H1 (cell line): ENCODE data around the gene ASIC2. TPM values are rescaled to one million over a fixed set of nuclear protein-coding genes. Genes with fewer than 3 reads are reported as not detected.

Source experiments
- CTCF ChIA-PET: fragments of 300-600 bp; sonication (Branson Sonifier 250); formaldehyde crosslinking; loops from one replicate; lab custom pipeline; 2021; ENCODE audit not compliant: partially characterized antibody; lab: Charles Lee
- POLR2A ChIA-PET: fragments of 300-600 bp; sonication (Branson Sonifier 250); formaldehyde crosslinking; loops from one replicate; lab custom pipeline; 2021; ENCODE audit warnings: inconsistent platforms; ENCODE audit not compliant: partially characterized antibody; lab: Charles Lee
- DNase-seq, 2 experiments: peaks; one replicate each; pipeline versions ENCODE4 v3.0.0 to v3.0.0-alpha.2; 2010 to 2022; ENCODE audit warnings: low spot score in 2 of 2, low read depth in 1 of 2, mixed read lengths in 1 of 2
- FAIRE-seq: peaks from 2 replicates; lab custom pipeline; 2011; peaks lifted over from hg19 to GRCh38; lab: Jason Lieb, UNC
- H2AFZ ChIP-seq: 2 replicates; pipeline ENCODE4 v1.8.1; 2012; ENCODE audit warnings: low read length, inconsistent platforms
- H2AK5ac ChIP-seq: 2 replicates; pipeline ENCODE4 v1.6.1; 2013; ENCODE audit warnings: low read depth, low read length
- H2BK120ac ChIP-seq: replicated peaks from 2 replicates; pipeline ENCODE3; 2013; ENCODE audit warnings: low read depth, low read length, inconsistent platforms
- H2BK12ac ChIP-seq: 2 replicates; pipeline ENCODE4 v1.6.1; 2013; ENCODE audit warnings: low read depth, low read length
- H2BK15ac ChIP-seq: 2 replicates; pipeline ENCODE4 v1.6.1; 2013; ENCODE audit warnings: low read length
- H2BK20ac ChIP-seq: 2 replicates; pipeline ENCODE4 v1.6.1; 2013; ENCODE audit warnings: low read length
- H2BK5ac ChIP-seq: 2 replicates; pipeline ENCODE4 v1.6.1; 2013; ENCODE audit warnings: low read depth, low read length
- H3K14ac ChIP-seq: 2 replicates; pipeline ENCODE4 v1.6.1; 2013; ENCODE audit warnings: inconsistent platforms; ENCODE audit not compliant: insufficient read length
- H3K18ac ChIP-seq: 2 replicates; pipeline ENCODE4 v1.6.1; 2013; ENCODE audit warnings: low read length; ENCODE audit errors: extremely low read depth
- H3K23ac ChIP-seq: 2 replicates; pipeline ENCODE4 v1.6.1; 2013; ENCODE audit warnings: inconsistent platforms; ENCODE audit not compliant: insufficient read length
- H3K23me2 ChIP-seq: 2 replicates; pipeline ENCODE4 v1.6.1; 2013; ENCODE audit warnings: low read depth, low read length
- H3K27ac ChIP-seq: 2 replicates; pipeline ENCODE4 v1.6.1; 2011; ENCODE audit warnings: low read depth, low read length, inconsistent platforms
- H3K27me3 ChIP-seq, 4 experiments: replicated peaks in 1 of 4; 1 replicate in 1 of 4; 2 replicates in 3 of 4; pipeline versions ENCODE4 v1.6.1 to v1.8.1; 2011 to 2013; ENCODE audit warnings: low read length in 3 of 4, mild to moderate bottlenecking in 3 of 4, inconsistent platforms in 2 of 4, mixed read lengths in 2 of 4, moderate library complexity in 1 of 4; ENCODE audit not compliant: control insufficient read depth in 3 of 4, insufficient read depth in 3 of 4; ENCODE audit errors: extremely low read depth in 1 of 4
- H3K36me3 ChIP-seq, 4 experiments: 2 replicates each; pipeline versions ENCODE4 v1.6.1 to v1.8.1; 2011 to 2013; ENCODE audit warnings: mild to moderate bottlenecking in 4 of 4, low read length in 3 of 4, moderate library complexity in 2 of 4, control low read depth in 1 of 4, inconsistent platforms in 1 of 4; ENCODE audit not compliant: insufficient read depth in 4 of 4, control insufficient read depth in 2 of 4
- H3K4ac ChIP-seq: replicated peaks from 2 replicates; pipeline ENCODE3; 2013; ENCODE audit warnings: low read length, low read depth, mixed read lengths, inconsistent platforms; ENCODE audit not compliant: insufficient read length
- H3K4me1 ChIP-seq, 4 experiments: replicated peaks in 1 of 4; 1 replicate in 1 of 4; 2 replicates in 3 of 4; pipeline versions ENCODE4 v1.6.1 to v1.8.1; 2011 to 2013; ENCODE audit warnings: low read length in 3 of 4, inconsistent platforms in 2 of 4, mixed read lengths in 1 of 4; ENCODE audit not compliant: insufficient read depth in 4 of 4, control insufficient read depth in 3 of 4
- H3K4me2 ChIP-seq, 2 experiments: 2 replicates each; pipeline versions ENCODE4 v1.6.1 to v1.8.1; 2011 to 2013; ENCODE audit warnings: low read depth in 2 of 2, low read length in 2 of 2, control low read depth in 1 of 2, inconsistent platforms in 1 of 2, mild to moderate bottlenecking in 1 of 2; ENCODE audit not compliant: insufficient read depth in 1 of 2
- H3K4me3 ChIP-seq, 4 experiments: fragments of 200-600, 300-600 bp in 1 of 4; sonication (generic), shearing (Covaris generic), sonication (Bioruptor Twin) in 1 of 4; 2 replicates each; pipeline versions ENCODE4 v1.5.1 to v1.8.1; 2011 to 2016; ENCODE audit warnings: low read length in 4 of 4, low read depth in 3 of 4, control low read depth in 2 of 4, inconsistent platforms in 2 of 4, mild to moderate bottlenecking in 2 of 4, mixed read lengths in 1 of 4, moderate library complexity in 1 of 4; ENCODE audit not compliant: insufficient read depth in 2 of 4; ENCODE audit errors: extremely low read depth in 1 of 4
- H3K56ac ChIP-seq: replicated peaks from 2 replicates; pipeline ENCODE3; 2013; ENCODE audit warnings: low read depth, mild to moderate bottlenecking, mixed read lengths, low read length, inconsistent platforms; ENCODE audit not compliant: insufficient read length
- H3K79me1 ChIP-seq: 2 replicates; pipeline ENCODE4 v1.6.1; 2013; ENCODE audit warnings: low read depth, low read length, control low read depth
- H3K79me2 ChIP-seq, 2 experiments: 2 replicates each; pipeline versions ENCODE4 v1.6.1 to v1.8.1; 2012 to 2013; ENCODE audit warnings: low read length in 2 of 2, mild to moderate bottlenecking in 2 of 2, inconsistent platforms in 1 of 2; ENCODE audit not compliant: insufficient read depth in 2 of 2, control insufficient read depth in 1 of 2
- H3K9ac ChIP-seq, 4 experiments: replicated peaks in 1 of 4; 1 replicate in 1 of 4; 2 replicates in 3 of 4; pipeline versions ENCODE4 v1.6.1 to v1.8.1; 2011 to 2013; ENCODE audit warnings: low read depth in 3 of 4, low read length in 3 of 4, control low read depth in 2 of 4, mild to moderate bottlenecking in 2 of 4, moderate library complexity in 2 of 4, inconsistent platforms in 1 of 4; ENCODE audit errors: extremely low read depth in 1 of 4
- H3K9me3 ChIP-seq, 2 experiments: 2 replicates each; pipeline versions ENCODE4 v1.6.1 to v1.8.1; 2012 to 2013; ENCODE audit warnings: mild to moderate bottlenecking in 2 of 2, moderate library complexity in 2 of 2, control low read depth in 1 of 2, inconsistent platforms in 1 of 2, low read depth in 1 of 2, low read length in 1 of 2, mixed read lengths in 1 of 2; ENCODE audit not compliant: insufficient read depth in 2 of 2
- H4K20me1 ChIP-seq, 2 experiments: replicated peaks in 1 of 2; 2 replicates each; pipeline versions ENCODE3 to v1.8.1; 2011 to 2013; ENCODE audit warnings: inconsistent platforms in 2 of 2, low read length in 2 of 2, mild to moderate bottlenecking in 1 of 2; ENCODE audit not compliant: insufficient read depth in 2 of 2, control insufficient read depth in 1 of 2
- H4K5ac ChIP-seq: 2 replicates; pipeline ENCODE4 v1.6.1; 2013; ENCODE audit warnings: low read length, low read depth, mixed read lengths, inconsistent platforms; ENCODE audit not compliant: insufficient read length
- H4K8ac ChIP-seq: 2 replicates; pipeline ENCODE4 v1.8.0; 2013; ENCODE audit warnings: mild to moderate bottlenecking, moderate library complexity, low read length, inconsistent platforms; ENCODE audit not compliant: insufficient read depth; ENCODE audit errors: extremely low read depth
- H4K91ac ChIP-seq: replicated peaks from 2 replicates; pipeline ENCODE3; 2013; ENCODE audit warnings: low read length, mixed read lengths, inconsistent platforms; ENCODE audit not compliant: insufficient read length
- ASH2L ChIP-seq: fragments of 200-600, 300-600 bp; sonication (generic); IDR thresholded peaks from one replicate; pipeline ENCODE4 v1.7.1; 2017; ENCODE audit warnings: low read length
- CHD1 ChIP-seq: IDR thresholded peaks from 2 replicates; pipeline ENCODE4 v1.6.1; 2012; ENCODE audit warnings: low read depth, low read length, improper control_type of control experiment
- GTF2F1 ChIP-seq: IDR thresholded peaks from 2 replicates; pipeline ENCODE4 v1.6.1; 2012; ENCODE audit warnings: low read depth, low read length, improper control_type of control experiment, borderline replicate concordance
- HDAC2 ChIP-seq, 2 experiments: fragments of 300-600 bp in 1 of 2; sonication (generic) in 1 of 2; IDR thresholded peaks; 2 replicates each; pipeline ENCODE4 v1.6.1; 2011 to 2012; ENCODE audit warnings: low read depth in 2 of 2, low read length in 2 of 2, mild to moderate bottlenecking in 2 of 2, moderate library complexity in 2 of 2, borderline replicate concordance in 1 of 2, inconsistent platforms in 1 of 2
- JUN ChIP-seq: IDR thresholded peaks from 2 replicates; pipeline ENCODE4 v1.6.1; 2011; ENCODE audit warnings: low read depth, mild to moderate bottlenecking, improper control_type of control experiment, low read length
- KDM4A ChIP-seq: IDR thresholded peaks from one replicate; pipeline ENCODE4 v1.7.1; 2012; ENCODE audit warnings: low read depth, mild to moderate bottlenecking, moderate library complexity, low read length, inconsistent platforms; ENCODE audit not compliant: severe bottlenecking
- MAFK ChIP-seq: IDR thresholded peaks from 2 replicates; pipeline ENCODE4 v1.6.1; 2012; ENCODE audit warnings: low read depth, mild to moderate bottlenecking, improper control_type of control experiment, low read length
- NRF1 ChIP-seq: IDR thresholded peaks from 2 replicates; pipeline ENCODE4 v1.6.1; 2011; ENCODE audit warnings: mild to moderate bottlenecking, low read depth, low read length, improper control_type of control experiment
- RAD21 ChIP-seq, 2 experiments: IDR thresholded peaks in 1 of 2; conservative IDR thresholded peaks in 1 of 2; 2 replicates each; pipeline ENCODE4 v1.6.1; 2011; ENCODE audit warnings: low read depth in 2 of 2, low read length in 2 of 2, improper control_type of control experiment in 1 of 2, inconsistent platforms in 1 of 2, mild to moderate bottlenecking in 1 of 2, moderate library complexity in 1 of 2
- SAP30 ChIP-seq: fragments of 300-600 bp; sonication (generic); IDR thresholded peaks from 2 replicates; pipeline ENCODE4 v1.7.1; 2012; ENCODE audit warnings: low read length, moderate library complexity, mild to moderate bottlenecking, inconsistent platforms; ENCODE audit not compliant: insufficient read depth, insufficient replicate concordance
- SIX5 ChIP-seq: IDR thresholded peaks from 2 replicates; pipeline ENCODE4 v1.6.1; 2011; ENCODE audit warnings: mild to moderate bottlenecking, low read depth, low read length
- YY1 ChIP-seq: IDR thresholded peaks from 2 replicates; pipeline ENCODE4 v1.6.1; 2011; ENCODE audit warnings: low read depth, mild to moderate bottlenecking, low read length
- WGBS, 2 experiments: shearing (Covaris generic) in 1 of 2; methylation state at CpG; one replicate each; pipeline versions ENCODE4 v1.1.6 to v1.1.7; 2013 to 2015; ENCODE audit warnings: low lambda C conversion rate in 2 of 2, mixed read lengths in 2 of 2, inconsistent platforms in 1 of 2, low coverage in 1 of 2, missing lambda C conversion rate in 1 of 2; ENCODE audit not compliant: insufficient replicate concordance in 2 of 2, insufficient coverage in 1 of 2, insufficient read length in 1 of 2; ENCODE audit errors: extremely low coverage in 1 of 2, missing lambda C conversion rate in 1 of 2; 5-methylcytosine and 5-hydroxymethylcytosine counted together
- polyA plus RNA-seq, 7 experiments: library from polyadenylated mRNA; depleted of rRNA in 3 of 7; stranded (reverse) in 5 of 7; unstranded in 2 of 7; fragments of >200 nt in 5 of 7; fragments of 200-250 nt in 2 of 7; gene quantifications; 1 replicate in 5 of 7; 2 replicates in 1 of 7; 4 replicates in 1 of 7; pipeline versions ENCODE4 v1.2.1 to v1.2.3, GENCODE V29; 2011 to 2013; ENCODE audit warnings: missing spikeins in 2 of 7, mixed read lengths in 2 of 7
- total RNA-seq: library from RNA; stranded (reverse); fragmentation: NEBNext Ultra II Directional; extraction: Animal tissue kit (Norgen Biotek cat#: 25700); gene quantifications from 2 replicates; pipeline ENCODE4 v1.2.1, GENCODE V29; 2021
- TF ChIP-seq, protein P1 (sequence below): IDR thresholded peaks from 2 replicates; pipeline ENCODE4 v1.6.1; 2012; ENCODE audit warnings: inconsistent platforms

The ASIC2 gene
- total and polyA plus RNA-seq, 2 of the 8 experiments (the other 6 are each of a cell fraction or from before 2014, with no cell fraction given), result 0.86 to 1.2 TPM

DNA sequence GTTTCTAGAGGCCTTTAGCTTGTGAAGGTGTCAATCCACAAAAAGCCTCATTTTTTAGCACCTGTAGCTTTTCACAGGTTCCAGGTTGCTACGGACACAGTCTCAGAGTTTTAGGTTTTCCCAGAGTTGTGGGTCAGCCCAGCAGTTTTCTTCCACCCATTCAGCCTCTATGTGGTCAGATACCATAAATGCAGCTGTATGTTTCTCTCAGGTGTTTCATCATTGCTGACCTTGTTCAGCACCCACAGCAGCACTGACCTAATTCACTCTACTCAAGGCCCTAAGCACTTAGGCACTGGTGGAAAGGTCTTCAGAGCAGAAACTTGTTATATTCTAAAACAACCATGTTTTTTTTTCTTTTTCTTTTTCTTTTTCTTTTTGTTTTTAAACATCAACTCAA is 316.5 kb downstream of the ASIC2 start:
- WGBS, 2 experiments, result 69% methylated on average over 1 of the region's 1 CpG; no CpG with 5 or more reads in 1 of the 2 experiments
- no peak overlapping the region for H2AK5ac ChIP-seq
- H3K79me2 ChIP-seq, result no peaks in the 10 kb centered on the region
- peaks cover 6 to 11% of the 10 kb centered on the region in 2 experiments for H3K9me3 ChIP-seq
- TF ChIP-seq RAD21 (IDR thresholded peaks at IDR 0.05 in 1 of 2, conservative IDR thresholded peaks at IDR 0.05 in 1 of 2; ENCODE audit: low read depth in 2 of 2, low read length in 2 of 2) (no peak), YY1 (no peak), HDAC2 (IDR thresholded peaks at IDR 0.05; ENCODE audit: borderline replicate concordance in 1 of 2, low read depth in 2 of 2, low read length in 2 of 2) (no peak), GTF2F1 (no peak), SIX5 (no peak), ASH2L (no peak), SAP30 (no peak), JUN (no peak), CHD1 (no peak), NRF1 (no peak), KDM4A (no peak), MAFK (no peak)
- TF ChIP-seq, protein P1, sequence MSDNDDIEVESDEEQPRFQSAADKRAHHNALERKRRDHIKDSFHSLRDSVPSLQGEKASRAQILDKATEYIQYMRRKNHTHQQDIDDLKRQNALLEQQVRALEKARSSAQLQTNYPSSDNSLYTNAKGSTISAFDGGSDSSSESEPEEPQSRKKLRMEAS, result no peak
- TF ChIP-seq, all 59 proteins: peak for 0
- Histone ChIP-seq H4K20me1 (no peaks in the 10 kb centered on the region), H3K23ac (no peak overlapping the region), H2BK5ac (no peak overlapping the region), H2AFZ (no peak overlapping the region), H3K4me1 (no peaks in the 10 kb centered on the region), H4K8ac (no peak overlapping the region), H3K56ac (no peak overlapping the region), H3K23me2 (no peaks in the 10 kb centered on the region), H3K27ac (no peak overlapping the region), H3K14ac (no peak overlapping the region), H2BK15ac (no peak overlapping the region), H2BK120ac (no peak overlapping the region), H3K27me3 (no peaks in the 10 kb centered on the region), H2BK20ac (no peak overlapping the region), H2BK12ac (no peak overlapping the region), H4K91ac (no peak overlapping the region), H3K79me1 (no peaks in the 10 kb centered on the region), H3K9ac (no peak overlapping the region), H3K18ac (no peak overlapping the region), H3K4ac (no peak overlapping the region), H3K4me2 (no peak overlapping the region), H4K5ac (no peak overlapping the region), H3K4me3 (no peak overlapping the region), H3K36me3 (no peaks in the 10 kb centered on the region; a peak in 1 of 8 replicates)
- CTCF ChIA-PET, result interaction anchor here (0.9 to 1.4 kb wide), 3 partner anchors 8 to 35 kb away, joined by 4 to 5 read pairs (median 4); no protein-coding TSS in a partner anchor
- FAIRE-seq (no peak), DNase-seq (no peak)
- POLR2A ChIA-PET, result no interaction called here
